ENCODE data around the gene RAD54L.
"Not testable (repeated sequence)": the region's sequence is repeated elsewhere in the genome, so short reads cannot be mapped to it uniquely, and the experiment has no call there.

Gene RAD54L

GRCh38 chr1:46218443-46218842 is 29.1 kb upstream of the RAD54L start:
- ChIA-PET POLR2A (no interaction called here), CTCF (interaction anchor here (0.7 to 2.2 kb wide), 4 partner anchors 10 to 37 kb away, joined by 3 to 11 read pairs (median 6); no protein-coding TSS in a partner anchor)
- no peak for TF ChIP-seq CTCF (IDR thresholded peaks at IDR 0.05; ENCODE audit: control extremely low read depth, extremely low read depth, low read depth, missing control alignments)
- DNase-seq (ENCODE audit: extremely low spot score), result no peak

GRCh38 chr1:46219551-46220520 is 27.7 kb upstream of the RAD54L start:
- no peak for DNase-seq (ENCODE audit: extremely low spot score)

GRCh38 chr1:46220808-46221207 is 26.8 kb upstream of the RAD54L start:
- CTCF ChIA-PET, result interaction anchor here (1.0 to 5.4 kb wide), 5 partner anchors 11 to 186 kb away, joined by 3 to 110 read pairs (median 51); no protein-coding TSS in a partner anchor
- no peak for TF ChIP-seq CTCF (IDR thresholded peaks at IDR 0.05; ENCODE audit: control extremely low read depth, extremely low read depth, low read depth, missing control alignments)
- POLR2A ChIA-PET, result no interaction called here
- DNase-seq (ENCODE audit: extremely low spot score), result no peak

More at GRCh38 chr1:46219551-46220520, 27.7 kb upstream of the RAD54L start:
- TF ChIP-seq CTCF (IDR thresholded peaks at IDR 0.05; ENCODE audit: control extremely low read depth, extremely low read depth, low read depth, missing control alignments), result no peak
- ChIA-PET CTCF (interaction anchor here (0.9 to 2.2 kb wide), 5 partner anchors 8 to 184 kb away, joined by 3 to 11 read pairs (median 4); no protein-coding TSS in a partner anchor), POLR2A (no interaction called here)

- TF ChIP-seq CTCF (IDR thresholded peaks at IDR 0.05; ENCODE audit: control extremely low read depth, extremely low read depth, low read depth, missing control alignments), result no peak
- ChIA-PET CTCF (interaction anchor here (0.8 to 5.4 kb wide), 7 partner anchors 12 to 238 kb away, joined by 3 to 110 read pairs (median 4); no protein-coding TSS in a partner anchor), POLR2A (interaction anchor here (0.5 kb wide), 1 partner anchor 118 kb away, joined by 7 read pairs; no protein-coding TSS in a partner anchor)
- DNase-seq (ENCODE audit: extremely low spot score), result no peak
Observed at GRCh38 chr1:46221749-46222148, 25.8 kb upstream of the RAD54L start.

GRCh38 chr1:46223055-46223454 is 24.5 kb upstream of the RAD54L start:
- POLR2A ChIA-PET, result interaction anchor here (0.7 to 1.5 kb wide), 2 partner anchors 10 to 23 kb away, joined by 3 to 5 read pairs; no protein-coding TSS in a partner anchor
- CTCF ChIA-PET, result interaction anchor here (0.6 to 5.4 kb wide), 47 partner anchors 9 to 491 kb away, joined by 3 to 110 read pairs (median 5); partner anchors contain the start of genes LURAP1, P3R3URF, PIK3R3 and POMGNT1
- not testable (repeated sequence) for DNase-seq (ENCODE audit: extremely low spot score)

- peak; percentile 76 for DNase-seq (ENCODE audit: extremely low spot score)
- ChIA-PET POLR2A (interaction anchor here (0.7 to 1.5 kb wide), 2 partner anchors 9 to 23 kb away, joined by 3 to 5 read pairs; no protein-coding TSS in a partner anchor), CTCF (interaction anchor here (0.6 to 5.4 kb wide), 54 partner anchors 10 to 658 kb away, joined by 3 to 110 read pairs (median 5); partner anchors contain the start of genes LURAP1, P3R3URF, PIK3R3 and POMGNT1)
- peak; percentile 93 for TF ChIP-seq CTCF (IDR thresholded peaks at IDR 0.05; ENCODE audit: control extremely low read depth, extremely low read depth, low read depth, missing control alignments)
Observed at GRCh38 chr1:46223472-46223943, 24.1 kb upstream of the RAD54L start.

All from GM10248 (cell line).